GM04504 (cell line): ENCODE data around the gene INTS4.
"Not testable (repeated sequence)": the region's sequence is repeated elsewhere in the genome, so short reads cannot be mapped to it uniquely, and the experiment has no call there.

Experiments
- DNase-seq: peaks from one replicate; pipeline ENCODE4 v3.0.0-alpha.2; 2012; ENCODE audit warnings: low read depth

INTS4 gene

GRCh38 chr11:77943296-77943695, 51.2 kb downstream of the INTS4 start:
- not testable (repeated sequence) for DNase-seq

GRCh38 chr11:77942465-77942864, 52.0 kb downstream of the INTS4 start:
- not testable (repeated sequence) for DNase-seq

- DNase-seq, result not testable (repeated sequence)
These were observed 60.9 kb downstream of the INTS4 start for GRCh38 chr11:77933596-77933995.

- not testable (repeated sequence) for DNase-seq
These were observed 63.9 kb downstream of the INTS4 start for GRCh38 chr11:77930334-77931208.

GRCh38 chr11:77917713-77918112, 76.8 kb downstream of the INTS4 start:
- not testable (repeated sequence) for DNase-seq

- peak; percentile 61 for DNase-seq
These were observed 80.1 kb downstream of the INTS4 start for GRCh38 chr11:77914307-77914791.

GRCh38 chr11:77913608-77914306, 80.7 kb downstream of the INTS4 start:
- DNase-seq, result not testable (repeated sequence)

GRCh38 chr11:77910828-77911227, 83.6 kb downstream of the INTS4 start:
- DNase-seq, result peak; percentile 28

GRCh38 chr11:77909277-77909676, 85.2 kb downstream of the INTS4 start:
- DNase-seq, result no peak

- no peak for DNase-seq
These were observed 85.6 kb downstream of the INTS4 start for GRCh38 chr11:77908835-77909234.

GRCh38 chr11:77894949-77895348, 99.5 kb downstream of the INTS4 start:
- DNase-seq, result not testable (repeated sequence)

GRCh38 chr11:77891703-77892102, 102.8 kb downstream of the INTS4 start:
- DNase-seq, result not testable (repeated sequence)

GRCh38 chr11:77891256-77891655, 103.2 kb downstream of the INTS4 start:
- DNase-seq, result not testable (repeated sequence)

- DNase-seq, result not testable (repeated sequence)
These were observed 103.8 kb downstream of the INTS4 start for GRCh38 chr11:77890619-77891056.

GRCh38 chr11:77890100-77890614, 104.3 kb downstream of the INTS4 start:
- not testable (repeated sequence) for DNase-seq

- DNase-seq, result not testable (repeated sequence)
These were observed 105.4 kb downstream of the INTS4 start for GRCh38 chr11:77889045-77889444.

- DNase-seq, result no peak
These were observed 108.1 kb downstream of the INTS4 start for GRCh38 chr11:77886401-77886800.

- DNase-seq, result no peak
These were observed 109.7 kb downstream of the INTS4 start for GRCh38 chr11:77884829-77885190.

- DNase-seq, result peak; percentile 58
These were observed 110.2 kb downstream of the INTS4 start for GRCh38 chr11:77884186-77884828.

GRCh38 chr11:77883775-77884174, 110.7 kb downstream of the INTS4 start:
- no peak for DNase-seq

- no peak for DNase-seq
These were observed 112.1 kb downstream of the INTS4 start for GRCh38 chr11:77882396-77882795.

- no peak for DNase-seq
These were observed 115.2 kb downstream of the INTS4 start for GRCh38 chr11:77879218-77879617.
